Astrocyte (in vitro differentiated cells and primary cell): ENCODE data around the gene CR1L.

Experiments used
- EZH2 ChIP-seq: IDR thresholded peaks from 2 replicates; pipeline ENCODE4 v1.6.1; 2012; ENCODE audit warnings: mild to moderate bottlenecking, low read length, inconsistent platforms; ENCODE audit not compliant: insufficient read depth
- TF ChIP-seq, protein P1 (sequence below): IDR thresholded peaks from 2 replicates; pipeline ENCODE4 v1.5.1; 2011; ENCODE audit warnings: low read depth, mild to moderate bottlenecking, inconsistent platforms, low read length, moderate library complexity; ENCODE audit not compliant: insufficient read depth

DNA sequence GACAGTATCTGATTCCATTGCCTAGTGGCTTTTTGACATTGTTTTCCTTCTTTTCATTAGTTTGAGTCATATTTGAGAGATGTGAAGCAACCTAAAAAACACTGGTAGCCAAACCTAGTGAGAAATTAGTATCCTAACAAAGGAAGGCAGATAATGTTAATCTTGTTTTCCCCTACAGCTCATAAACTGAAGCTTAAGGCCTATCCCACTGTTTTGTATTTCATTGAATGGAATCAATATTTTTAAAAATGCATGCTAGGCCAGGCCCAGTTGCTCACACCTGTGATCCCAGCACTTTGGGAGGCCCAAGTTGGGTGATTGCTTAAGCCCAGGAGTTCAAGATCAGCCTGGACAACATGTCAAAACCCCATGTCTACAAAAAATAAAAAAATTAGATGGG lies 1.2 kb downstream of the CR1L start:
- TF ChIP-seq, protein P1, sequence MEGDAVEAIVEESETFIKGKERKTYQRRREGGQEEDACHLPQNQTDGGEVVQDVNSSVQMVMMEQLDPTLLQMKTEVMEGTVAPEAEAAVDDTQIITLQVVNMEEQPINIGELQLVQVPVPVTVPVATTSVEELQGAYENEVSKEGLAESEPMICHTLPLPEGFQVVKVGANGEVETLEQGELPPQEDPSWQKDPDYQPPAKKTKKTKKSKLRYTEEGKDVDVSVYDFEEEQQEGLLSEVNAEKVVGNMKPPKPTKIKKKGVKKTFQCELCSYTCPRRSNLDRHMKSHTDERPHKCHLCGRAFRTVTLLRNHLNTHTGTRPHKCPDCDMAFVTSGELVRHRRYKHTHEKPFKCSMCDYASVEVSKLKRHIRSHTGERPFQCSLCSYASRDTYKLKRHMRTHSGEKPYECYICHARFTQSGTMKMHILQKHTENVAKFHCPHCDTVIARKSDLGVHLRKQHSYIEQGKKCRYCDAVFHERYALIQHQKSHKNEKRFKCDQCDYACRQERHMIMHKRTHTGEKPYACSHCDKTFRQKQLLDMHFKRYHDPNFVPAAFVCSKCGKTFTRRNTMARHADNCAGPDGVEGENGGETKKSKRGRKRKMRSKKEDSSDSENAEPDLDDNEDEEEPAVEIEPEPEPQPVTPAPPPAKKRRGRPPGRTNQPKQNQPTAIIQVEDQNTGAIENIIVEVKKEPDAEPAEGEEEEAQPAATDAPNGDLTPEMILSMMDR = no peak
- no peak for TF ChIP-seq EZH2
